GM23338 (cell line): ENCODE results near the gene XYLT1.

ENCODE experiments used
- CREB1 ChIP-seq: fragments of 250-450 bp; sonication (Bioruptor Pico); IDR thresholded peaks from 2 replicates; pipeline ENCODE4 v1.5.0; 2020; ENCODE audit warnings: low read depth, mild to moderate bottlenecking, moderate library complexity
- EZH2 ChIP-seq: fragments of 200-600 bp; sonication (generic); IDR thresholded peaks from one replicate; pipeline ENCODE4 v1.8.0; 2017; ENCODE audit warnings: antibody characterized with exemption, mild to moderate bottlenecking, low read depth; ENCODE audit not compliant: unreplicated experiment
- JUNB ChIP-seq: IDR thresholded peaks from one replicate; pipeline ENCODE4 v1.6.1; 2016; ENCODE audit warnings: antibody characterized with exemption; ENCODE audit not compliant: unreplicated experiment
- POLR2AphosphoS5 ChIP-seq: IDR thresholded peaks from 2 replicates; pipeline ENCODE4 v1.6.1; 2016; ENCODE audit warnings: antibody characterized with exemption, low read depth
- REST ChIP-seq: IDR thresholded peaks from one replicate; pipeline ENCODE4 v1.6.1; 2018; ENCODE audit warnings: antibody characterized with exemption; ENCODE audit not compliant: unreplicated experiment
- ZNF331 ChIP-seq: fragments of 250-450 bp; sonication (Bioruptor Pico); IDR thresholded peaks from 2 replicates; pipeline ENCODE4 v1.5.0; 2020; ENCODE audit warnings: low read depth, mild to moderate bottlenecking, moderate library complexity
- TF ChIP-seq, protein P1 (sequence below), 2 experiments: fragments of 200-600 bp in 1 of 2; sonication (generic) in 1 of 2; conservative IDR thresholded peaks; 2 replicates each; pipeline versions ENCODE4 v1.5.1 to v1.6.1; 2016 to 2017; ENCODE audit warnings: antibody characterized with exemption in 2 of 2, low read depth in 2 of 2, mild to moderate bottlenecking in 2 of 2, moderate library complexity in 1 of 2

GRCh38 chr16:17313793-17314547 lies 156.8 kb downstream of the XYLT1 start:
- TF ChIP-seq REST (no peak), ZNF331 (CRISPR knock-in tag) (no peak), EZH2 (no peak), JUNB (no peak), POLR2AphosphoS5 (no peak), CREB1 (CRISPR knock-in tag) (no peak)
- TF ChIP-seq, protein P1, sequence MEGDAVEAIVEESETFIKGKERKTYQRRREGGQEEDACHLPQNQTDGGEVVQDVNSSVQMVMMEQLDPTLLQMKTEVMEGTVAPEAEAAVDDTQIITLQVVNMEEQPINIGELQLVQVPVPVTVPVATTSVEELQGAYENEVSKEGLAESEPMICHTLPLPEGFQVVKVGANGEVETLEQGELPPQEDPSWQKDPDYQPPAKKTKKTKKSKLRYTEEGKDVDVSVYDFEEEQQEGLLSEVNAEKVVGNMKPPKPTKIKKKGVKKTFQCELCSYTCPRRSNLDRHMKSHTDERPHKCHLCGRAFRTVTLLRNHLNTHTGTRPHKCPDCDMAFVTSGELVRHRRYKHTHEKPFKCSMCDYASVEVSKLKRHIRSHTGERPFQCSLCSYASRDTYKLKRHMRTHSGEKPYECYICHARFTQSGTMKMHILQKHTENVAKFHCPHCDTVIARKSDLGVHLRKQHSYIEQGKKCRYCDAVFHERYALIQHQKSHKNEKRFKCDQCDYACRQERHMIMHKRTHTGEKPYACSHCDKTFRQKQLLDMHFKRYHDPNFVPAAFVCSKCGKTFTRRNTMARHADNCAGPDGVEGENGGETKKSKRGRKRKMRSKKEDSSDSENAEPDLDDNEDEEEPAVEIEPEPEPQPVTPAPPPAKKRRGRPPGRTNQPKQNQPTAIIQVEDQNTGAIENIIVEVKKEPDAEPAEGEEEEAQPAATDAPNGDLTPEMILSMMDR (conservative IDR thresholded peaks at IDR 0.05; ENCODE audit: low read depth in 2 of 2) = no peak
